ENCODE data around the gene DIAPH3. TPM values are rescaled to one million over a fixed set of nuclear protein-coding genes. Genes with fewer than 3 reads are reported as not detected.

The DIAPH3 gene
- total and polyA plus RNA-seq, 2 donors, result 0.80 to 4.5 TPM

DNA sequence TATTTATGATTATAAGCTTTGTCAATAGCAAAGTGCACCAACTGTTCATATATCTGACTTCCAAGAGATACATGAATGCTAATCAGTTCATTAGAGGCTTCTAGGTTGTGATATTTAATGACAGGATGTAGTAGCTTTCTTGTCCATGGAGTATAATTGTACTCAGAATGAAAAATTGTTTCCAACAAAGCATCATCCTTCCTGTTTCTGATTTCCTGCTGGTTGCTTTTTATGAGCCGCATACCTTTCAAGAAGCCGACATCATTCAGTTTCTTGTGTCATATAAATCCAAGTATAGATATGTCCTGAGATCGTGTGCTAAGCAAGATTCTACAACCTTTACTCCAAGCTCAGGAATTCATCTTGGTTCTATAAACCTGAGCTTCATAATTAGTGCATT, 326.6 kb downstream of the DIAPH3 start:
- Histone ChIP-seq H3K9me3 (ENCODE audit: control insufficient read depth in 2 of 2, insufficient read depth in 1 of 2, low read length in 1 of 2) (no peaks in the 10 kb centered on the region), H3K27ac (ENCODE audit: low read depth in 1 of 2, low read length in 1 of 2) (no peak overlapping the region), H3K27me3 (ENCODE audit: control insufficient read depth in 2 of 2, insufficient read depth in 1 of 2, low read length in 1 of 2) (no peaks in the 10 kb centered on the region), H3K4me3 (ENCODE audit: low read length in 2 of 2) (no peak overlapping the region), H3K36me3 (ENCODE audit: control insufficient read depth in 2 of 2, insufficient read depth in 2 of 2, low read length in 1 of 2) (no peaks in the 10 kb centered on the region), H3K4me1 (ENCODE audit: control insufficient read depth in 2 of 2, insufficient read depth in 2 of 2, low read length in 2 of 2) (no peaks in the 10 kb centered on the region)
- WGBS, result 96% methylated on average over 3 of the region's 3 CpGs
- DNase-seq (ENCODE audit: low read depth in 6 of 9, low spot score in 9 of 9), result no peak

DNA sequence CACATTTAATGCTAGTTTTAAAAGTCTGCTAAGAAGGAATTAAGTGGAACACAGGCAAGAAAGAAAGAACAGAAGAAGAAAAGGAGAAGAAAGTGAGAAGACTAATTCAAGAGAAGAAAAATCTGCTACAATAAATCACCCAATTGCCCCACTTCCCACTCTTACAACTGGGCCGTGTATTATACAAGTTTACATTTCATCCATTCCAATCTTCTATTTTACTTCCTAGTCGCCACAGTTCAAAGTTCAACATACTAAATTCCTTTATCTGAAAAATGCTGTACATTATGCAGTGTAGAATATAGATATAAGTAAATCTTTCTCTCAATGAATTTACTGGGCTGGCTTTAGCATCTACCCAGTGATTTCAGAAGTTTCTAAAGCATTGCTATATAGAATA, 328.2 kb downstream of the DIAPH3 start:
- H3K27me3 ChIP-seq (ENCODE audit: control insufficient read depth in 2 of 2, insufficient read depth in 1 of 2, low read length in 1 of 2), result no peaks in the 10 kb centered on the region
- H3K9me3 ChIP-seq (ENCODE audit: control insufficient read depth in 2 of 2, insufficient read depth in 1 of 2, low read length in 1 of 2), result no peaks in the 10 kb centered on the region
- 96% methylated on average over 2 of the region's 2 CpGs for WGBS
- no peak for DNase-seq (ENCODE audit: low read depth in 6 of 9, low spot score in 9 of 9)
- H3K27ac ChIP-seq (ENCODE audit: low read depth in 1 of 2, low read length in 1 of 2), result no peak overlapping the region
- H3K4me3 ChIP-seq (ENCODE audit: low read length in 2 of 2), result no peak overlapping the region
- no peaks in the 10 kb centered on the region for H3K4me1 ChIP-seq (ENCODE audit: control insufficient read depth in 2 of 2, insufficient read depth in 2 of 2, low read length in 2 of 2)
- no peaks in the 10 kb centered on the region for H3K36me3 ChIP-seq (ENCODE audit: control insufficient read depth in 2 of 2, insufficient read depth in 2 of 2, low read length in 1 of 2)

DNA sequence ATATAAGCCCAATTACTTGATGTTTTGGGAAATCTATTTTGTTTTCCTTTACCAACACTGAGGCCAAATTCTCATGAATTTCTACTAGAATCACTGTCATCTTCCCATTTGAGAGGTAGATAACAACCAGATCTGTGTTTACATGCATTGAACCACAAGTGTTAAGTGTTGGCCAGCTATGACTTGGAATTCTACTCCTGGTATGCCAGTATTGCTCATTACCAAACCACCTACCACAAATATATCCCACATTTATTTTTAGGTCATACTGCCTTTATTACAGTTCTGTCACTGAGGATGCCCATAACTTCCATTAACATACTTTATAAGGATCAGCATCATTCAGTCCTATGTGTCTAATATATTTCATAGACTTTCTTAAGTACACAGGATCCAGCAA, 328.9 kb downstream of the DIAPH3 start:
- Histone ChIP-seq H3K9me3 (ENCODE audit: control insufficient read depth in 2 of 2, insufficient read depth in 1 of 2, low read length in 1 of 2) (no peaks in the 10 kb centered on the region), H3K27ac (ENCODE audit: low read depth in 1 of 2, low read length in 1 of 2) (no peak overlapping the region), H3K4me3 (ENCODE audit: low read length in 2 of 2) (no peak overlapping the region), H3K27me3 (ENCODE audit: control insufficient read depth in 2 of 2, insufficient read depth in 1 of 2, low read length in 1 of 2) (no peaks in the 10 kb centered on the region), H3K4me1 (ENCODE audit: control insufficient read depth in 2 of 2, insufficient read depth in 2 of 2, low read length in 2 of 2) (no peaks in the 10 kb centered on the region), H3K36me3 (ENCODE audit: control insufficient read depth in 2 of 2, insufficient read depth in 2 of 2, low read length in 1 of 2) (no peaks in the 10 kb centered on the region)
- DNase-seq (ENCODE audit: low read depth in 6 of 9, low spot score in 9 of 9), result no peak

DNA sequence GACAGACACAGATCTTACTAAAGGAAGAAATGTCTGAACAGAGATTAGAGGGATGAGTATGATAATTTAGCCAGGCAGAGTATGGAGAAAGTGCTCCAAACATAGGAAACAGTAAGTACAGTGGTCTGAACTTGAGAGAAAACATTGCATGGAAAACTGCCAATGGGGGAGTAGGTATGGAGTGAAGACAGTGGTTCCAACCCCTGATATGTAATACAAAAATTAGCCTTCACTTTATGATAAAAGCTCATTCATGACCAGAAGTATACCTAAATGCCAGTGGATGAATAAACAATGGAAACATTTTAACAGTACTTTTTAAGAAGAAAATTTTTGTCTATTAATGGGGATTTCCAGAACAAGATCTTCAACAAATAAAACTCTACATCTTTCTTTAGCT, 334.0 kb downstream of the DIAPH3 start:
- no peaks in the 10 kb centered on the region for H3K4me1 ChIP-seq (ENCODE audit: control insufficient read depth in 2 of 2, insufficient read depth in 2 of 2, low read length in 2 of 2)
- H3K36me3 ChIP-seq (ENCODE audit: control insufficient read depth in 2 of 2, insufficient read depth in 2 of 2, low read length in 1 of 2), result no peaks in the 10 kb centered on the region
- H3K27me3 ChIP-seq (ENCODE audit: control insufficient read depth in 2 of 2, insufficient read depth in 1 of 2, low read length in 1 of 2), result no peaks in the 10 kb centered on the region
- H3K9me3 ChIP-seq (ENCODE audit: control insufficient read depth in 2 of 2, insufficient read depth in 1 of 2, low read length in 1 of 2), result no peaks in the 10 kb centered on the region
- H3K4me3 ChIP-seq (ENCODE audit: low read length in 2 of 2), result no peak overlapping the region
- no peak for DNase-seq (ENCODE audit: low read depth in 6 of 9, low spot score in 9 of 9)
- no peak overlapping the region for H3K27ac ChIP-seq (ENCODE audit: low read depth in 1 of 2, low read length in 1 of 2)

DNA sequence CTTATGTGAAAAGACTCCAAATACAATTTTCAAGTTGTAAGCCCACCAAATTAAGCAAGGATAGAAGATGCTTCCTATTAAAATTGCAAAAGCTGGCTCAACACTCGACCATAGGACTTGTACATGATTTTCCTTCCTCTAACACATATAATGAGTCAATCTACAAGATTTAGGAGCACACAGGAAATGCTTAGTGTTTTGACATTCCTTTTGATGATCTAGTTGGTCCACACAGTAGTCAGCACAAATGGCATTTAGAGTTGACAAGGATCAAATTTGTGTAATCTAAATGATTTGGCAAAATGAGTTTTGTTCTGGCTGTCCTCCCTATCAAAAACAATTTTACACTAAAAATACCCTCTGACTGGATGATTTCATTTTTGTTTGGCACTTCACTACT, 340.2 kb downstream of the DIAPH3 start:
- WGBS, result 89% methylated on average over 1 of the region's 1 CpG
- Histone ChIP-seq H3K27me3 (ENCODE audit: control insufficient read depth in 2 of 2, insufficient read depth in 1 of 2, low read length in 1 of 2) (no peaks in the 10 kb centered on the region), H3K9me3 (ENCODE audit: control insufficient read depth in 2 of 2, insufficient read depth in 1 of 2, low read length in 1 of 2) (no peaks in the 10 kb centered on the region), H3K36me3 (ENCODE audit: control insufficient read depth in 2 of 2, insufficient read depth in 2 of 2, low read length in 1 of 2) (no peaks in the 10 kb centered on the region), H3K4me3 (ENCODE audit: low read length in 2 of 2) (no peak overlapping the region), H3K4me1 (ENCODE audit: control insufficient read depth in 2 of 2, insufficient read depth in 2 of 2, low read length in 2 of 2) (no peaks in the 10 kb centered on the region), H3K27ac (ENCODE audit: low read depth in 1 of 2, low read length in 1 of 2) (no peak overlapping the region)
- no peak for DNase-seq (ENCODE audit: low read depth in 6 of 9, low spot score in 9 of 9)

DNA sequence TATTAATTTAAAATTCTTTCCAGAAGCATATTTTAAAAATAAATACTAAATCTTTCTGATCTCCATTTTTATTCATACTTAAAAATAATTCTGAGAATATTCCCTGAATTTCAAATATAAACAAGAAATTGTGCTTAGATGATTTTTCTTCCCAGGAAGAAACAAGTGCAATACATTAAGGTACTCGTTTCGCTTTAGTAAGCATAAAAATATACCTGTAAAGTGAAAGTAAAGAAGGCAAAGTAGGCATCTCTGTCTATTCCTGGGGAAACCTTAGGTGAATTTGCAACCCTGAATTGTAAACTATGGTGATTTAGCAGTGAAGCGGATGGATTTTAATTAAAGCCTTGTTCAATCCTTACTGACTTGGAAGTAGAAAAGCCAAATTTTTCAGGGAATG, 354.2 kb downstream of the DIAPH3 start:
- Histone ChIP-seq H3K9me3 (ENCODE audit: control insufficient read depth in 2 of 2, insufficient read depth in 1 of 2, low read length in 1 of 2) (no peaks in the 10 kb centered on the region), H3K4me3 (ENCODE audit: low read length in 2 of 2) (no peak overlapping the region), H3K36me3 (ENCODE audit: control insufficient read depth in 2 of 2, insufficient read depth in 2 of 2, low read length in 1 of 2) (no peaks in the 10 kb centered on the region), H3K4me1 (ENCODE audit: control insufficient read depth in 2 of 2, insufficient read depth in 2 of 2, low read length in 2 of 2) (no peaks in the 10 kb centered on the region), H3K27me3 (ENCODE audit: control insufficient read depth in 2 of 2, insufficient read depth in 1 of 2, low read length in 1 of 2) (no peaks in the 10 kb centered on the region), H3K27ac (ENCODE audit: low read depth in 1 of 2, low read length in 1 of 2) (no peak overlapping the region)
- DNase-seq (ENCODE audit: low read depth in 6 of 9, low spot score in 9 of 9), result no peak
- 98% methylated on average over 3 of the region's 3 CpGs for WGBS

DNA sequence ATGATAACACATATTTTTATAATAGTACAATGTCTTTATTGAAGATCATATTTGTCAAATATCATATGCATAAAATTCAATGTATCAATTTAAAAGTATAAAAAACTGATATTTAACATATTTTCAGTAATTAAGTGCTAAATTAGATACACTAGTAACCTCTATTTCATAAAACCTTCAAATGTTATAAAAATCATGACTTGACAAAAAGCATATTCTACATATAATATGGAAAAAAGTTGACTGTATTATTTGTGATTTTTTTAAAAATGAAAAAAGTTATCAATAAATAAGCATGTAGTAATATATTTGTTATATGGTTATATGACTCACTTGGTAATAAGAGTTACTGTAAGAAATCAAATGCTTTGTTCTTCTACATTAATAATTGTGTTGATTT, 356.9 kb downstream of the DIAPH3 start:
- Histone ChIP-seq H3K36me3 (ENCODE audit: control insufficient read depth in 2 of 2, insufficient read depth in 2 of 2, low read length in 1 of 2) (no peaks in the 10 kb centered on the region), H3K4me3 (ENCODE audit: low read length in 2 of 2) (no peak overlapping the region), H3K9me3 (ENCODE audit: control insufficient read depth in 2 of 2, insufficient read depth in 1 of 2, low read length in 1 of 2) (no peaks in the 10 kb centered on the region), H3K27ac (ENCODE audit: low read depth in 1 of 2, low read length in 1 of 2) (no peak overlapping the region), H3K4me1 (ENCODE audit: control insufficient read depth in 2 of 2, insufficient read depth in 2 of 2, low read length in 2 of 2) (no peaks in the 10 kb centered on the region), H3K27me3 (ENCODE audit: control insufficient read depth in 2 of 2, insufficient read depth in 1 of 2, low read length in 1 of 2) (no peaks in the 10 kb centered on the region)
- DNase-seq (ENCODE audit: low read depth in 6 of 9, low spot score in 9 of 9), result no peak

DNA sequence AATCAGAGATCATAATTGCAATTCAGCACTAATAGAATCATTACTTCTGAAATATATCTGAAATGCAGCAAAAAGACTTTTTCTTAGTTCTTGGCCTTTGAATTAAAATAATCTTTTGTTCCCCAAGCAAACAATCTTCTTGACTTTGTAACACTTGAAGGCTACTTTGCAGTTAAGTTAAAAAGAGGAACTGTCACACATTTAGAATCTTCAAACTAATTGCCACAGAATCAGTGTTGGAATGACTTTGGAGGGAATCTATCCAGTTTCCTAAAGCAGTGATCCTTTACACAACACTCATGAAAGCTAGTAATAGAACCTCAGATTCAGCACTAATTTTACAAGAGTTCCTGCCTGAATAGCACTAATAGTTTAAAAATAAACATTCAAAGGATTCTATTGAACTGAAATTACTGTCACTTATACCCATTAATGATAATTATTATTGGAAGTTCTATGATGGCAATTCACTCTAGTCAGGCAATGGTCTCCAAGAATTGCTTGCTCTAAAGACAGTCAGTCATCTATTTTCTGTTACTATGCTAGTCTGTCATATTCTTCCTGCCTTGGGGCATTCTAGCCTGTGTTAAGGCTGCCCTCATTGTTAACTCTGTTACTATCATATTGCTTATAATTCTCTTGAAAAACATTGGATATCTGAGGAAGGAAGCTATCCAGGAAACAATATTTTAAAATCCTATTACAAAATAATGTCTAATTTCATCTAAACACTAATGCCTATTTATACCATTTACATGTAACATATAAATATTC, 362.4 kb downstream of the DIAPH3 start:
- Histone ChIP-seq H3K4me1 (ENCODE audit: control insufficient read depth in 2 of 2, insufficient read depth in 2 of 2, low read length in 2 of 2) (no peaks in the 10 kb centered on the region), H3K9me3 (ENCODE audit: control insufficient read depth in 2 of 2, insufficient read depth in 1 of 2, low read length in 1 of 2) (no peaks in the 10 kb centered on the region), H3K27me3 (ENCODE audit: control insufficient read depth in 2 of 2, insufficient read depth in 1 of 2, low read length in 1 of 2) (no peaks in the 10 kb centered on the region), H3K4me3 (ENCODE audit: low read length in 2 of 2) (no peak overlapping the region), H3K36me3 (ENCODE audit: control insufficient read depth in 2 of 2, insufficient read depth in 2 of 2, low read length in 1 of 2) (no peaks in the 10 kb centered on the region), H3K27ac (ENCODE audit: low read depth in 1 of 2, low read length in 1 of 2) (no peak overlapping the region)
- DNase-seq (ENCODE audit: low read depth in 6 of 9, low spot score in 9 of 9), result no peak

DNA sequence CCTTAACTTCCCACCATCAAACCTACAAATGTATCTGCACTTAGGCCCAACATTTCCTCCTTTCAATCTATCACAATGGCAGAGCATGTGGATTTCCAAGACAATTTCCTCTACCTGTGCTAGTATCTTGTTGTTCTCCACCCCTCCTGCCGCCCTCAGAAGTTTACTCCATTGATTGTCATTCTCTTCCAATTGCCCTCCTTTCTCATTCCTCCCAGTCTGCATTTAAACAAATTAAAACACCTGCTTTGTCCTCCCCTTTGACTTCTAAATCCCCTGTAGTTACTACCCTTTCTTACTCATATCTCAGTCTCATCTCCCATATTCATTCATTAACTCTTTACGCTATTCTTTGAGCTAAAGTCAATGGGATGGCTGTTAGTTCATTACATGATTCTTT, 370.6 kb downstream of the DIAPH3 start:
- H3K4me1 ChIP-seq (ENCODE audit: control insufficient read depth in 2 of 2, insufficient read depth in 2 of 2, low read length in 2 of 2), result no peaks in the 10 kb centered on the region
- H3K9me3 ChIP-seq (ENCODE audit: control insufficient read depth in 2 of 2, insufficient read depth in 1 of 2, low read length in 1 of 2), result no peaks in the 10 kb centered on the region
- H3K27ac ChIP-seq (ENCODE audit: low read depth in 1 of 2, low read length in 1 of 2), result no peak overlapping the region
- WGBS, result 98% methylated on average over 2 of the region's 2 CpGs
- no peaks in the 10 kb centered on the region for H3K36me3 ChIP-seq (ENCODE audit: control insufficient read depth in 2 of 2, insufficient read depth in 2 of 2, low read length in 1 of 2)
- DNase-seq (ENCODE audit: low read depth in 6 of 9, low spot score in 9 of 9), result no peak
- no peaks in the 10 kb centered on the region for H3K27me3 ChIP-seq (ENCODE audit: control insufficient read depth in 2 of 2, insufficient read depth in 1 of 2, low read length in 1 of 2)
- H3K4me3 ChIP-seq (ENCODE audit: low read length in 2 of 2), result no peak overlapping the region

DNA sequence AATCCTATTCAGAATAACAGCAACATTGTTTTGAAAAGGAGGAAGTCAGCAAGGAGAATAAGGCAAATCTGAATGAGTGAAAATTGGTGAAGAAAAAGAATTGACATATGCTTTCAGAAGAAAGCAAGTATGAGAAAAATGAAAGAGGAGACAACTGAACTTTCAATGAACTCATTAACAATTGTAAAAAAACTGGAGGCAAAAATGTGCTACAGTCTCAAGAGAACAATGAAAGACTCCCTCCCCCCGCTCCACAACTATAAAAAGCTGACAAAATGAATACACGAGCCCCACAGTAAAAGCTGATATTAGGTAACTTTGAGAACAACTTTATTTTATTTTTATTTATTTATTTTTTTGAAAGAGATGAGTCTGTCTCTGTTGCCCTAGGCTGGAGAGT, 373.1 kb downstream of the DIAPH3 start:
- no peaks in the 10 kb centered on the region for H3K27me3 ChIP-seq (ENCODE audit: control insufficient read depth in 2 of 2, insufficient read depth in 1 of 2, low read length in 1 of 2)
- DNase-seq (ENCODE audit: low read depth in 6 of 9, low spot score in 9 of 9), result no peak

More for the DNA sequence above, 373.1 kb downstream of the DIAPH3 start:
- no peak overlapping the region for H3K27ac ChIP-seq (ENCODE audit: low read depth in 1 of 2, low read length in 1 of 2)
- 72% methylated on average over 2 of the region's 2 CpGs for WGBS
- no peaks in the 10 kb centered on the region for H3K4me1 ChIP-seq (ENCODE audit: control insufficient read depth in 2 of 2, insufficient read depth in 2 of 2, low read length in 2 of 2)
- H3K9me3 ChIP-seq (ENCODE audit: control insufficient read depth in 2 of 2, insufficient read depth in 1 of 2, low read length in 1 of 2), result no peaks in the 10 kb centered on the region
- H3K4me3 ChIP-seq (ENCODE audit: low read length in 2 of 2), result no peak overlapping the region
- no peaks in the 10 kb centered on the region for H3K36me3 ChIP-seq (ENCODE audit: control insufficient read depth in 2 of 2, insufficient read depth in 2 of 2, low read length in 1 of 2)

Measured in thymus (tissue), 11 donors.